GM21528 (cell line): Measurements from ENCODE around the gene GIPC2.
"Not testable (repeated sequence)": the region's sequence is repeated elsewhere in the genome, so short reads cannot be mapped to it uniquely, and the experiment has no call there.

Source experiments
- ATAC-seq: cut with Tn5 transposase; IDR thresholded peaks from one replicate; pipeline ENCODE4 v1.9.1; 2021; ENCODE audit warnings: mild to moderate bottlenecking, moderate library complexity; ENCODE audit not compliant: unreplicated experiment, low FRiP score

GIPC2 gene

DNA sequence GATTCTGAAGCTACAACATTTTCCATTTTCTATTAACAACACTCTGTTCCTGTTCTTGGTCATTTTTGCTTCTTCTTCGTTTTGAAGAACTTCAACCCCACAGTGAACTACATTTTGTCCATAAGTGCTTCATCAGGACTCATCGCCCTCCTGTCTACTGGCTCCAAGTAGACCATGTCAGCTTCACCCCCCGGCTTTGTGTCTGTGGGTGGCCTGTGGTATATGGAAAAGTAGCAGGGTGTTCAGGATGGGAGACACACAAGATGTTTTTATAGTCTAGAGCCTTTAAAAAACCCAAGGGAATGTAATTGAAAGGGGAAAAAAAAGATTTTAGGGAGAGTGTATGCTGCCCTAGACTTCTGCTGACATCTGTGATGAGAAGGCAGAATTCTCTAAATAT is 46.1 kb downstream of the GIPC2 start:
- ATAC-seq, result no peak

DNA sequence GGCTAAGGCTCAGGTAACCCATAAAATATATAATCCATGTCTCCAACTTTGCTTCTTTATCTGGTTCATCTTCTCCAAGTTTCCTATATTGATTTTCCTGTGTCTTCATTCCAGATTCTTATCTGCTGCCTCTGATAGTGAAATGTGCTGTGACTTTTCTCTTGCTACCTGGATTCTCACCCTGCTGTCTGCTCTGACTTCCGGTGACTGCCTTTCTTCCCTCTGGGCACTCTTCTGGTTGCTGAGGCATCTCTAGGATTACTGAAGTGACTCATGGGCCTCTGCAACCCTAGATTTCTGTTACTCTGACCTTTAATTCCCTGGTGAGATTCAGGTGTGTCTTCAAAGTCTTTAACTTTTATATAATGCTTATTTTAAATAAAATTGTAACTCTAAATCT is 46.9 kb downstream of the GIPC2 start:
- ATAC-seq, result no peak

GRCh38 chr1:78093560-78093959 is 47.8 kb downstream of the GIPC2 start:
- ATAC-seq, result no peak

- no peak for ATAC-seq
Observed at GRCh38 chr1:78094639-78095038, 48.9 kb downstream of the GIPC2 start.

GRCh38 chr1:78095593-78095992 is 49.8 kb downstream of the GIPC2 start:
- ATAC-seq, result no peak

DNA sequence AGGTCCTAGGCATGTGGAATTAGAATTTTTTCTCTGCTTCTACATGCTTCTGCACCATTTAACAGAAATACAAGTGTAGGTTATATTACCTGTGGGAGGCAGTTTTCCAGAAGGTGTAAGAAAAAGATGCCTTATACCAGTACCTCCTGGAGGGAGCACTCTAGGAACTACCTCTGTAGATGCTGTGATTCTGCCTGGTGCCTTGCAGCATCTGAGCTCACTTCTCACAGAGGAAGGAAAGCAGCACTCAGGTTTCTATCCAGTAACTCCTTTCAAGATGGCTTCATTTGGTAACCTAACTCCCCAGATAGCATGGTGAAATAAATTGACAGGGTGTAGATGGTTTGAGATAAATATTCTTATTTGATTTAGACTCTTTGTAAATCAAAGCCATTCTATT is 50.3 kb downstream of the GIPC2 start:
- ATAC-seq, result no peak

- ATAC-seq, result no peak
Observed at GRCh38 chr1:78096976-78097375, 51.2 kb downstream of the GIPC2 start.

- no peak for ATAC-seq
Observed at GRCh38 chr1:78101051-78101450, 55.3 kb downstream of the GIPC2 start.

DNA sequence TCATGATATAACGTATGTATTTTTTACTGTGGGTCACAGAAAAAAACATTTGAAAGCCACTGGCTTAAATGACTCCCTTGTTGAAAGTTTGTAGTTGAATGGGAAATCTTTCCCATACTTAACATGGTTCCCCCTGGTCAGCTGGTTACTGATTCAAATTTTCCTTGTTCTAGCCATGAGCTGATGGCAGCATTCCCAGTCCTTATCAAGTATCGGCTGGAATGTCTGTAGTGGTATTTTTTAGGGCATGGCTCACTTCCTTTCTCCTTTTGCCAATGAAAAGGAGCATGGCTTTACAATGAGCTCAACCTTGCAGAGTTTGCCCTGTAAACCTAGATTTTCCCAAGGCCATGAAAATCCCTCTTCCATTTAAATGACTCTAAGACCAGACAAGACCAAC is 55.7 kb downstream of the GIPC2 start:
- no peak for ATAC-seq

DNA sequence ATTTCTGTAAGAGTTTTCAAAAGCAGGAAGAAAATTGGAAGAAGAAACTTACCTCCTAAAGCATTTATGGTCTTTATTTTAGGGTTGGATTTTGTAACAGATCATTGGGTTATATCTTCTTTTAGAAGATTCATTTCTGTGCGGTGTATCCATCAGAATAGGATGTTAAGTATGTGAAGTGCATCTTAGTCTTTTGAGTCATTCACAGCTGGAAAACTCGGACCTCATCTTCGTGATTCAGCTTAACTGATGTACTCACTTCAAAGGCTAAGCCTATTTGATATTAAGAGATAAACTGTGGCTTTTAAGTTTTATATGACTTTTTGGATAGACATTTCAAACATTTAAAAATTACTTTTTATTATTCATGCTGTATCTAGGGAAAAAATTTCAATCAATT is 56.3 kb downstream of the GIPC2 start:
- ATAC-seq, result no peak

DNA sequence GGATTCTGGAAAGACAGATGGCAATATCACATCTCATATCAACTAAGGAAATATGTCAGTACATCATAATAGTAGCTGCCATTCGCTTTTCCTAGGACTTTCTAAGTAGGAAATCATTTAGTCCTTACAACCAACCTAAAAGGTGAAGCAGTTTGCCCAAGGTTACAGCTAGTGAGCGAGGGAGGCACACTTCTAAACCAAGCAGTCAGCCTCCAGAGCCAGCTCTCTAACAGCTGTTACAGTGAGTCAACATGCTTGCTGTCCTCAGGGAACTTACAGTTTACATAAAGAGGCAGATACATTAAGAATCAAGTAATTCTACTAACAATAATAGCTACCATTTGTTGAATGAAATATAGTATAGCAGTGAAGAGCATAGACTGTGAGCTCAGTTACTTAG is 57.1 kb downstream of the GIPC2 start:
- no peak for ATAC-seq

DNA sequence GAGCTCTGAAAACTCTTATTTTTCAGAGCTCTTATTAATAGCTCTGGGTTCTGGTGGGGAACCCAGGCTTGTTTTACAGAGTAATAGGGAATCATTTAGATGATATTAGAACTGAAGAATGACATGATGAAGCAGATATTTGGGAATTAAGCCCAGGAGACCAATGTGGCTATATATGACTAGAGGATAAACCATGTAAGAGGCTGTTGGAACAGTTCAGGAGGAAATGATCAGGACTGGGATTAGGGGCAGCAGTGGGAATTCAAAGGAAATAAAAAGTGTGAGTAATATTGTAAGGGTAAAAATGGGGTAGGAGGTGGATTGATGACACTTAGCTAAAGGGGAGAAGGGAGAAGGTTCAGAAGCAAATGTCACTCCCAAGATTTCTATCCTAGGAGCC is 58.6 kb downstream of the GIPC2 start:
- no peak for ATAC-seq

- ATAC-seq, result not testable (repeated sequence)
Observed at GRCh38 chr1:78109659-78110058, 63.9 kb downstream of the GIPC2 start.

DNA sequence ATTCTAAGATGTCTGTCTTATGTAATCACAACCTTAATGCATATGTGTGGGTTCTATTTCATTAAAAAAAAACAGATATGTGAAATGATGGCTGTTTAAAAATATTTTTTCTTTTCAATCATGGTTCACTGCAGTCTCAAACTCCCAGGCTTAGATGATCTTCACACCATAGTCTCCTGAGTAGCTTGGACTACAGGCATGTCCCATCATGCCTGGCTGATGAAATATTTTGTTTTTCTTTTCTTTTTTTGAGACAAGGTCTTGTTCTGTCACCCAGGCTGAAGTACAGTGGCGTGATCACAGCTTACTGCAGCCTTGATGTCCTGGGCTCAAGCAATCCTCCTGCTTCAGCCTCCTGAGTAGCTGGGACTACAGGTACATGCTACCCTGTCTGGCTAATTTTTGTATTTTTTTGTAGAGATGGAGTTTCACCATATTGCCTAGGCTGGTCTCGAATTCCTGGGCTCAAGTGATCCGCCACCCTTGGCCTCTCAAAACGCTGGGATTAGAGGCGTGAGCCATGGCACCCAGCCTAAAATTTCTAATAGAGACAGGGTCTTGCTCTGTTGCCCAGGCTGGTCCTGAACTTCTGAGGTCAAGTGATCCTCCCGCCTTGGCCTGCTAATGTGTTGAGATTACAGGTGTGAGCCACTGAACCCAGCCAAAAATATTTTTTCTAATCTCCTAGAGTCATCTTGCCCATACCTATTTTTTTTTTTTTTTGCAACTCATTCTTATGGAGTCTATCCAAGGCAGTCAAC is 67.6 kb downstream of the GIPC2 start:
- ATAC-seq, result no peak

DNA sequence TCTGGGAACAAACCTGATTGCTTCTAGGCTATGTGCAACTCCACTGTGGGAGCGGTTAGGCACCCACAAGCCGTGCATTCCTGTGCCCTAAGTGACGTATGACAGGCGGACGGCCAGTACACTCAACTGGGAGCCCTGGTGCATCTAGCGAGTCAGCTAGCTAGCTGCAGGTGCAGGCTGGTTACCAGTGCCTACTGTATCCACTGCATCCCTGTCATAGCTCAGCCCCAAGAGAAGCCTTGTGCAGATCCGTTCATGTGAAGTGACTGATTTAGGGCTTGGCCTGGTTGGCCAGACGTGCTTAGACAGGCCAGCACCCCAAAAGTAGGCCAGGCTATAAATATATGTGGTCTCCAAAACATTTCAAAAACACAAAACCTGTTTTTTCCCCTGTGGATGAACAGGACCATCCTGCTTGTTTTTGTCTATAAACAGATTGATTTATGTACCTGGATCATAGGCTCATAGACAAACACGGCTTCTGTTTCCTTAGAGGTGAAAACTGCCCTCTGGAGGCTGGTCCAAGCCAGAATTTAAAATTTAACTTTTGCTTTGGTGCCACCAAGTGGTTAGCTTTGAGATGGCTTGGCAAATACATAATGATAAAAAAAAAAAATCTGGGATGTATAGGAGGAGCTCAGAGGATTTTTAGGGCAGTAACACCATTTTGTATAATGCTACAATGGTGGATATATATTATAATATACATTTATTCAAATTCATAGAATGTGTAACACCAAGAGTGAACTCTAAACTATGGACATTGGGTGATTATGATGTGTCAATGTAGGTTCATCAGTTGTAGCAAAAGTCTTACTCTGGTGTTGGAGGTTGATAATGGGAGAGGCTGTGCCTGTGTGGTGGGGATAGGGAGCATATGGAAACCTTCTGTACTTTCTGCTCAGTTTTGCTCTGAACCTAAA is 68.5 kb downstream of the GIPC2 start:
- ATAC-seq, result peak; percentile 90

GRCh38 chr1:78120485-78120884 is 74.7 kb downstream of the GIPC2 start:
- not testable (repeated sequence) for ATAC-seq

DNA sequence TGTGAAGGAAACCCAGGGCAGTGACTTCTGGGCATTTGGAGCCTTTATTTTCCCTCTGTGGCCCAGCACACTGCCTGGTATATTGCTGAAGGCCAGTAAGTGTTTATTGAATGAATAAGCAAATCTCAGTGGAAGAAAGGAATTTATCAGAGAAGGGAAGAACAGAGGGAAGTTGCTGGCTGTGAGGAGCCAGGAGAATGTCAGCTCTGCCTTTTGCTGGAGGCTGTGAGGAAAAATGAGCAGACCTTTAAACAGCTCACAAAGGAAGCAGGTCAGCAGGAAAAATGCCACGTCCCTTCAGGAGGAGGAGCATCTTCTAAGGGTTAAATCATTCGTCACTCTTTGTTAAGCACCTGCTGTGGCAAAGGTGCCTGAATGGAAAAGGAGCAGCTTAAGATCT is 75.9 kb downstream of the GIPC2 start:
- no peak for ATAC-seq

- ATAC-seq, result no peak
Observed at GRCh38 chr1:78122389-78122788, 76.6 kb downstream of the GIPC2 start.

DNA sequence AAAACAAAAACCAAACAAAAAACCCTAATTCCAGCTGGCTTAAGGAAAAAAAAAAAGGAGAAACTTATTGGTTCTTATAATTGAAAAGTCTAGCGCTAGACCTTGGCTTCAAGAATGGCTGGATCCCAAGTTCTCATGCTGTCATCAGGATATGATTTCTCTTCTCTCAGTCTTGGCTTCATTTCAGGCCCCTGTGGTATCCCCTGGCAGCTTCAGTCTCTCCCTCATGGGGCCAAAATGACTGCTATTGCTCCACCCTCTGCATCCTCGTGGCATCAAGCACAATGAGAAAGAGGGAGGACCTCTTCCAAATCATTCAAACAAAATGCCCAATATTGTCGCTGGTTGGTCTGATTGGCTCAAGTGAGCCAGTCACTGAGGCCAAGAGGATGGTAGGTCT is 80.7 kb downstream of the GIPC2 start:
- no peak for ATAC-seq

DNA sequence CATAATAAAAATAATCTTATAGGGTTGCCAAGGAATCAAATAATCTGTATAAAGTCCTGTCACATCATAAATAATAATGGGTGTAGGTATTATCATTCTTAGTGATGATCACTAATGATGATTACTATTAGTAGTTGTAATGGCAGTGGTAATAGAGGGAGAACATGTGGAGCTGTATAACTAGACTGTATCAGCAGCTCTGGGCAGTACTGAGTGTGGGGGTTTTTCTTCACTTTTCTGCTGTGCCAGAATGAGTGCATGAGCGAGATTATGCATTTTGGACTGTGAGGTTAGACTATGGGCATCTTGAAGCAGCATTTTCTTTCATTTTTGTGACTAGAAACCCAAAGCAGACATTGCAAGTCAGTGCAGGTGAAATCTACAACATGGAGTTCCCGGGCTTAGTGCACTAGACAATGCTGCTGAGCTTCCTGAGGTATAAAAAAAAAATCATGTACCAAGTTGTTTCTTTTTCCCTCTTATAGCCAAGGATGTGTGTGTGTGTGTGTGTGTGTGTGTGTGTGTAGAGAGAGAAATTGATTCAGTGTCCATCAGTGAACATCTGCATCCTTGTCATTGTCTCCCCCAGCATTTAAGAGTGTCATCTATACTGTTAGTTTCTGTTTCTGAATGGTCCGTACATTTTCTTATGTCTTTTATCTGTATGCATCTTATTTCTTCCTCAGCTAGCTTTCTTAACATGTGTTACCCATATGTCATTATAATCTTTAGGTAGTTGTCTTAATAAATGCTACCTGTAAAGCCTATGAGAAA is 86.6 kb downstream of the GIPC2 start:
- ATAC-seq, result no peak

DNA sequence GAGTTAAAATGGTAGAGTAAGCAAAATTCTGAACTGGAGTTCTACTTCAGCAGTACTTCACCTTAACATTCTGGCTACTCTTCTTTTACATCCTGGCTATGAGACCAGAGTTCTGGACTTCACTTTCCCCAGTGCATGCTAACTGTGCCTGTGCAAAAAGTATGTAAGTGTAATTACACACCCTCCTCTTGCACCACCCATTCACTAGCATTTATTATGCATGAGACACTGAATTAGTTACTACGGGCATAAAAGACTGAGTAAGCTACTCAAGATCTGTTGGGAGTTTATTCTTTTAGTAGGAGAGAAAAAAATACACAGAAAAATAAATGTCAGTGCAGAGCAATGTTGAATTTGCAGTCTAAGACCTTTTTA is 87.2 kb downstream of the GIPC2 start:
- no peak for ATAC-seq
